ENCODE results near the gene OR2V1.

DNA sequence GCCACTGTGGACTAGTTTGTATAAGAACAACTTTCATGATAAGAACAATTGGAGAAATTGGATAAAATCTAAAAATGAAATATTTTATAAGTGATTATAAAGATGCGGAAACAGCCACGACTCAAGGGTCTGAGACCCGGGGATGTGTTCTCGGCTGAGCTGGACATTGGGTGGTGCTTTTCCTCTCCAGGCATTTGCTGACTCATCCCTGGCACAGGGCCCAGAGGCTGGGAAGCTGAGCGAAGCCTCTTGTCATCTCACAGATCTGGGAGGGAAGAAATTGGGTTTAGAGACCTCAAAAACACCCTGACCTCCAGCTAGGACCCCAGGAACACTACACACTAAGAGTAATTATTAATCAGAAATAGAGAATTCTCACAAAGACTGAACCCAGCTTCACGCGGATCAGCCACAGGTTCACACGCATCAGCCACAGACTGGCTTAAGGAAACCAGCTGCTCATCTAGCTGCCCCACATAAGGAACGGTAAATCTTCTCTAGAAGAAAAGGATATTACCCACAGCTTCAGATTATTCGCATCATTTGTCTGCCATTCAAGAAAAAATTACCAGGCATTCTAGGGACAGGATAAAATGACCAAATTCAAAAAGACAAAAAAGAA is 2.8 kb upstream of the OR2V1 start:
- no peak for TF ChIP-seq CTCF (IDR thresholded peaks at IDR 0.05; ENCODE audit: low read depth, low read length, poor library complexity, severe bottlenecking)
- TF ChIP-seq EZH2phosphoT487 (IDR thresholded peaks at IDR 0.05; ENCODE audit: borderline replicate concordance, low read length): no peak

Measured in DOHH2 (cell line).